Measurements from ENCODE around the gene SYCE1. TPM values are rescaled to one million over a fixed set of nuclear protein-coding genes. Genes with fewer than 3 reads are reported as not detected.
A peak's percentile ranks its signal among the peaks of the same experiment; 100 is the strongest.
"Not testable (repeated sequence)": the region's sequence is repeated elsewhere in the genome, so short reads cannot be mapped to it uniquely, and the experiment has no call there.

Gene SYCE1
- total RNA-seq (2014; rRNA removed; shearing (Covaris generic)) = not detected in 2 replicates
- polyA plus RNA-seq (2015; cell fraction: cytosol; rRNA removed) = not detected in 2 replicates
- polyA plus RNA-seq (2015; cell fraction: nucleus; rRNA removed) = not detected in 2 replicates

DNA sequence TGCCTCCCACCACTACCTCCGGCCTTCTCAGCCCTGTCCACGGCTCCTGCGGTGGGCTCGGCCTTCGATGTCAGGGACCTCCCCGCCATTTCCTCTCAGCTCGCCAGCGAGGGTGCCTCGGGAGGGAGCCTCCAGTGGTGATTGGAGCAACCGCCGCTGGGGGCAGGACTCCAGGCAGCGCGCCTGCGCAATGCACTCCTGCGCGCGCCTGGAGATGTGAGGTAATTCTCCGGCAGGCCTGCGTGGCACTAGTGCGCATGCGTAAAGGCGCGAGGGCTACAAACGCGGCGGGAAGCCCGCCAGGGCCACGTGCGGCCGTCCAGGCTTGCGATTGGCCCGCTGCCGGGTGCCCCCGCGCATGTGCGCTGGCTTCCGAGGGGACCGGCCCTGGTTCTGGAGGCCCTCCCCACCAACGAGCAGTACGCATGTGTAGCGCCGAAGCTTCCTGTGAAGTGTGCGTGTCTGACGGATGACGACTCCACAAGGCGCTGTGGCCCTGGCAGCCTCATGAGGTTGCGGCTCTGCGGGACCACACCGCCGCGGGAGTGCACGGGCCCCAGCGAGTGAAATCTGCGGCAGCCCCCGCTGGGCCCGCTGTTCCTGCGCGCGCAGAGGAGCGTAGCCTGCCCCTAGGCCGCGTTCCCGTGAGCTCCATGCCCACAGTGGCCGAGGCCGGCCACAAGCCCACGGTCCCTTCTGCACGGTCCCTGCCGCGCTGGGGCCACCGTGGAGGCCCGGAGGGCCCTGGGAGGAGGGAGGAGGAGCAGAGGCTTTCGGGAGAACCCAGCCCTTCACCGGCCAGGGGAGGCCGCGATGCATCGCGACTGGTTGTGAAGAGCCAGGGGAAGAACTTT is at the start of gene SYCE1:
TSS of gene SYCE1 (minus strand) at position 143 of the 854 bp plus-strand sequence. CDS start at position 89, 54 bp downstream.
- in situ Hi-C loops (cut with HindIII; ENCODE audit: low pct_unique_long_range_greater_than_20kb, low sequenced_read_pairs) = no loop called here
- DNase-seq (ENCODE audit: low read depth, low spot score) = no peak

- no peak for DNase-seq (ENCODE audit: low read depth, low spot score)
- in situ Hi-C loops (cut with HindIII; ENCODE audit: low pct_unique_long_range_greater_than_20kb, low sequenced_read_pairs) = no loop called here
Measured at GRCh38 chr10:133614830-133615580, 49.6 kb upstream of the SYCE1 start.

DNA sequence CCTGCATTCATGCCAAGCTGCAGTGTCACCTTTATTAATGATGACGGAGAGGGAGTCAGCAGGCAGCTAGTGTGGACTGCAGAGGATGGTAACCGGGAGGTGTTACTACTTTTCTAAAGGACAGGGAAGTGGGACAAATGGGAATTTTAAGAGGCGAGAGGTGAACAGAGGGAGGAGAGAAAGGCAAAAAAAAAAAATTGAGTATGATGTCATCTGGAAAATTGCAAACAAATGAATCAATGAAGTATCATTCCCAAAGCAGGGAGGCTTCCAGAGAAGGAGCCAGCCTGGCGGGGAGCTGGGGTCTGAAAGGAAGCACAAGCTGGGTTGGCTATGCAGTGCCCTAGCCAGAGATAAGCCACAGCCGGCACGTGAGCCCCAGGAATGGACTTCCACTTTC is 48.3 kb upstream of the SYCE1 start:
- in situ Hi-C loops (cut with HindIII; ENCODE audit: low pct_unique_long_range_greater_than_20kb, low sequenced_read_pairs) = no loop called here

DNA sequence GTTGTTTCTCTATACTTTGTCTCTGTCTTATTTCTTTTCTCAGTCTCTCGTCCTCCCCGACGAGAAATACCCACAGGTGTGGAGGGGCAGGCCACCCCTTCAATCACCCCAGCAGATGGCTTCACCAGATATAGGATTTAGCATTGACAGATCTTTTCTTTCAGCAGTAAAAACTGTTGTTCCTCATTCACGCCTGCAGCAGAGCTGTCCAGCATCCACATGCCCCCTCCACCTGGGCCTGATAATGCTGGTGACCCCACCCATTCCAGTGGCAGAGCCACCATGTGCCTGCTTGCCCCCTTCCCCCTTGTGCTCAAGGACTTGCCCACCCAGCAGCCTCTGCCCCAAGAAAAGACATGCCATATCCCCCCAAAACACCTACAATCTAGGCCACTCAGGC is 45.7 kb upstream of the SYCE1 start:
- in situ Hi-C loops (cut with HindIII; ENCODE audit: low pct_unique_long_range_greater_than_20kb, low sequenced_read_pairs) = no loop called here
- DNase-seq (ENCODE audit: low read depth, low spot score) = no peak

More for the DNA sequence above, 48.3 kb upstream of the SYCE1 start:
- no peak for DNase-seq (ENCODE audit: low read depth, low spot score)

DNA sequence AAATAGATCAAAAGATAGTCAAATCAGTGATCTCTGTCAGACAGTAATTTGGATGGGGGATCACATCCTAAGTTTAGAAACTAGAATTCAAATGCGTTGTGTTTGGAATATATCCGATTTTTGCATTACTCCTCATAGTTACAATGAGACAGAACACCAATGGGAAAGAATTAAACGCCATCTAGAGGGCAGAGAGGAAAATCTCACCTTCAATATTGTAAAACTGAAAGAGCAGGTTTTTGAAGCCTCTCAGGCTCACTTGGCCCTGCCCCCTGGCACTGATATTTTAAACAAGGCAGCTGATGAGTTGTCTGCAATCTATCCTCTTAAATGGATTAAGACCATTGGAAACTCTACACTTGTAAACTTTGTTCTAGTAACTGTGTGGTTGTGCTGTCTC is 43.5 kb upstream of the SYCE1 start:
- in situ Hi-C loops (cut with HindIII; ENCODE audit: low pct_unique_long_range_greater_than_20kb, low sequenced_read_pairs) = no loop called here
- DNase-seq (ENCODE audit: low read depth, low spot score) = peak; percentile 54

- in situ Hi-C loops (cut with HindIII; ENCODE audit: low pct_unique_long_range_greater_than_20kb, low sequenced_read_pairs); DNase-seq (ENCODE audit: low read depth, low spot score): not testable (repeated sequence)
Measured at GRCh38 chr10:133603434-133603833, 38.1 kb upstream of the SYCE1 start.

DNA sequence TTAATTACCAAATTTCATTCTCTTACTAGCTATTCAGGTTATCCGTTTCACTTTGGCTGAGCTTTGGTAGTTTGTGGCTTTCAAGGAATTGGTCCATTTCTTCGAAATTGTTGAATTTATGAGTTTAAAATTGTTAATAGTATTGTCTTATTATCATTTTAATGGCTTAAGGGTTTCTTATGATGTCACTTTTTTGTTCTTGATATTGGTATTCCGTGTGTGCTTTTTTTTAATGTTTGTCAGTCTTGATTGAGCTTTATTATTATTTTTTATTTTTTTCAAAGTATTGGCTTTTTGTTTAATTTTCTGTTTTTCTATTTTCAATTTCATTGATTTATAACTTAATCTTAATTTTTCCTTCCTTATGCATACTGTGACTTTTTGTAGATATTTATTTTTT is 35.3 kb upstream of the SYCE1 start:
- DNase-seq (ENCODE audit: low read depth, low spot score) = no peak
- in situ Hi-C loops (cut with HindIII; ENCODE audit: low pct_unique_long_range_greater_than_20kb, low sequenced_read_pairs) = no loop called here

- in situ Hi-C loops (cut with HindIII; ENCODE audit: low pct_unique_long_range_greater_than_20kb, low sequenced_read_pairs); DNase-seq (ENCODE audit: low read depth, low spot score): not testable (repeated sequence)
Measured at GRCh38 chr10:133599869-133600268, 34.5 kb upstream of the SYCE1 start.

GRCh38 chr10:133592716-133593115 is 27.3 kb upstream of the SYCE1 start:
- no peak for DNase-seq (ENCODE audit: low read depth, low spot score)

GRCh38 chr10:133590970-133591359 is 25.6 kb upstream of the SYCE1 start:
- in situ Hi-C loops (cut with HindIII; ENCODE audit: low pct_unique_long_range_greater_than_20kb, low sequenced_read_pairs) = no loop called here
- no peak for DNase-seq (ENCODE audit: low read depth, low spot score)

More at GRCh38 chr10:133592716-133593115, 27.3 kb upstream of the SYCE1 start:
- in situ Hi-C loops (cut with HindIII; ENCODE audit: low pct_unique_long_range_greater_than_20kb, low sequenced_read_pairs) = no loop called here

- in situ Hi-C loops (cut with HindIII; ENCODE audit: low pct_unique_long_range_greater_than_20kb, low sequenced_read_pairs) = no loop called here
- DNase-seq (ENCODE audit: low read depth, low spot score) = no peak
Measured at GRCh38 chr10:133590226-133590969, 25.0 kb upstream of the SYCE1 start.

GRCh38 chr10:133577037-133577436 is 11.7 kb upstream of the SYCE1 start:
- DNase-seq (ENCODE audit: low read depth, low spot score); in situ Hi-C loops (cut with HindIII; ENCODE audit: low pct_unique_long_range_greater_than_20kb, low sequenced_read_pairs): not testable (repeated sequence)

- in situ Hi-C loops (cut with HindIII; ENCODE audit: low pct_unique_long_range_greater_than_20kb, low sequenced_read_pairs); DNase-seq (ENCODE audit: low read depth, low spot score): not testable (repeated sequence)
Measured at GRCh38 chr10:133573460-133573859, 8.1 kb upstream of the SYCE1 start.

GRCh38 chr10:133572055-133572454 is 6.7 kb upstream of the SYCE1 start:
- in situ Hi-C loops (cut with HindIII; ENCODE audit: low pct_unique_long_range_greater_than_20kb, low sequenced_read_pairs); DNase-seq (ENCODE audit: low read depth, low spot score): not testable (repeated sequence)

- in situ Hi-C loops (cut with HindIII; ENCODE audit: low pct_unique_long_range_greater_than_20kb, low sequenced_read_pairs); DNase-seq (ENCODE audit: low read depth, low spot score): not testable (repeated sequence)
Measured at GRCh38 chr10:133569801-133570200, 4.4 kb upstream of the SYCE1 start.

- DNase-seq (ENCODE audit: low read depth, low spot score); in situ Hi-C loops (cut with HindIII; ENCODE audit: low pct_unique_long_range_greater_than_20kb, low sequenced_read_pairs): not testable (repeated sequence)
Measured at GRCh38 chr10:133568831-133569527, 3.6 kb upstream of the SYCE1 start.

DNA sequence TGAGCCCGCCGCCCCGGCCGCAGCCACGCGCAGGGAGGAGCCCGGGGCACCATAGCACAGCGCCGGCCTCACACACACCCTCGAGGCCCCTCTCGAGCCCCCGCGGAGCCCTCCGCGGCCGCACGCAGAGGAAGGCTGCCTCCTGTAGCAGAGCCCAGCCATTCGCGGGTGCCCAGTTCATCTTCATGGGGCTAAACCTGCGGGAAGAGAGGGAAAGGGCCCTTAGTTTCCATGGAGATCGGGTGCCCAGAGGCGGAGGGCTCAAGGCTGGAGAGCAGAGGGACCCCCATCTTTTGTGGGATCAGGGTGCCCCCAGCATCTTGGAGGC is 2.9 kb upstream of the SYCE1 start:
- no peak for DNase-seq (ENCODE audit: low read depth, low spot score)
- in situ Hi-C loops (cut with HindIII; ENCODE audit: low pct_unique_long_range_greater_than_20kb, low sequenced_read_pairs) = no loop called here
